Left cardiac atrium (tissue), 4 donors: ENCODE measurements around the gene ARL6IP4. TPM values are rescaled to one million over a fixed set of nuclear protein-coding genes. Genes with fewer than 3 reads are reported as not detected.

ENCODE experiments used
- ATAC-seq, 2 donors: fragments of 200-7000 bp; cut with Tn5 transposase; one replicate each; pipeline ENCODE4 v1.9.1; 2020; ENCODE audit warnings: mild to moderate bottlenecking in 2 of 2, moderate library complexity in 2 of 2
- DNase-seq: peaks from one replicate; pipeline ENCODE4 v3.0.0-alpha.2; 2020
- intact Hi-C, 2 donors: fragments of 100-400 bp; cut with DNase I; formaldehyde crosslinking; loops; one replicate each; pipeline versions ENCODE4 v1.14.1 to v1.15.1; 2022 to 2023
- microRNA-seq, 2 donors: library from miRNA; unstranded; fragments of <30 nt; microRNA quantifications; one replicate each; pipeline ENCODE4 v1.2.0, GENCODE V29; 2020
- total RNA-seq, 2 donors: library from RNA; stranded (reverse); fragmentation: NEBNext Ultra II Directional; extraction: Animal tissue kit (Norgen Biotek cat#: 25700); gene quantifications; one replicate each; pipeline ENCODE4 v1.2.1, GENCODE V29; 2021
- donor health status: DM: no; HTN: yes; CAD: no.
- donor health status: DM: no; HTN: yes; CAD: no; lungs with severe emphysema.
- donor health status: DM: yes; HTN: yes; CAD: no.
- donor health status: Dilated cardiomyopathy.

ARL6IP4 gene
- total RNA-seq, 2 donors from 2014 or later = 159 to 176 TPM

DNA sequence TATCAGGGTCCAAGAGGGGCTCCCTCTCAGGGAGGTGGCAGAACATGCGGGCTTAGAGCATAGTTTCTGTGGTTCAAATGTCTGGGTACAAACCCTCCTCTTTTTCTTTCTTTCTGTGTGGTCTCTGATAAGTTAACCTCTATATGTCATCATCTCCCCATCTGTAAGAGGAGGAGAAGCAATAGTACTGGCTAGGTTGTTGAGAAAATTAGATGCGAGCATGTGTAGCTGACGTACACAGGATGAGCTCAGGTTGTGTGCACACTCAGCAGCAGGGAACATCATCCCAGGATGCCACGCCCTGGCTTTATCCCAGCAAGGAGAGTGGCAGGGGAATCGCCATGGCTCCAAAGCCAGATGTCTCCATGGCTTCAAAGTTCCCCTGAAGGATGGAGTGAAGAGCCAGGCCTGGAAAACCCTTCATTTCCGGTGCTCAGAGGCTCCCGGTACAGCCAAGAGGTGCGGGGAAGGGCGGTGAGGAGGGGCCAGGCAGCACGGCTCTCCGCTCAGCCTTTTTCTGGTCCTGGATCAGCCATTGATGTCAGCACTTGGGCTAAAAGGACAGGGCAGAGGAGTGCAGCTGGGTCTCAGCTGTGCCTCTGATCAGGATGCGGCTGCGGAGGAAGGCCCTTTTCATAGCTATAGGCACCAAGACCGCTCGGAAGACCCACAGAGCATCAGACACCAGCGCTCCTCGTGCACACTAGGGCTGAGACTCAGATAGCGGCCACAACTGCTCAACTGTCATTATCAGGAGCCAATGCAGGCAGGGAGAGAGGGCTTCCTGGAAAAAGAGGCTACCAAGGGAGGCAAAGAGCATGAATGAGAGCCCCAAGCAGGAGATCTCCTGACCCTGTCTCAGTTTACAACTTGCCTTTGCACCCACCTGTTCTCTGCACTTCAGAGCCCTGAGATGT is 41.5 kb downstream of the ARL6IP4 start:
- DNase-seq (no peak), ATAC-seq (no peak)
- intact Hi-C loops = no loop called here

DNA sequence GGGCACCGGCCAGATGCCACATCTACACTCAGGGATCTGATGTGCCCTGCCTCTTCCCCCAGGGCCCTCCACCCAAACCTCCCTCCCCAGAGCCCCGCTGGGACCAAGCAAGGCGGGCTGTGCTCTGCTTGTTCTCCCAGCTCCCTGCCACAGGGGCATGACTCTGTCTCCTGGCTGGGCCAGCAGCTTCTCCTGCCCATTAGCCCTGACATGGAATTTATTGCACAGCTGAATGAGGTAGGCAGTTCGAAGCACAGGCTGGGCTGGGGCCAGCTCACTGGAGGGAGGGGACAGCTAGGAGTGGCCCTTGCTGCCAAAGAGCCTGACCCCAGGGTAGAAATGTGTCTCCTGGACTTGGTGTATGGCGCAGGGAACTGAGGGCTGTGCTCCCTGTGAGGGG is 42.4 kb downstream of the ARL6IP4 start:
- no peak for DNase-seq
- no peak for ATAC-seq
- intact Hi-C loops = no loop called here

- ATAC-seq = no peak
- intact Hi-C loops = no loop called here
- no peak for DNase-seq
These were observed 44.4 kb downstream of the ARL6IP4 start for GRCh38 chr12:123024819-123025391.

- intact Hi-C loops = no loop called here
- no peak for ATAC-seq
These were observed 45.8 kb downstream of the ARL6IP4 start for GRCh38 chr12:123026094-123026853.

DNA sequence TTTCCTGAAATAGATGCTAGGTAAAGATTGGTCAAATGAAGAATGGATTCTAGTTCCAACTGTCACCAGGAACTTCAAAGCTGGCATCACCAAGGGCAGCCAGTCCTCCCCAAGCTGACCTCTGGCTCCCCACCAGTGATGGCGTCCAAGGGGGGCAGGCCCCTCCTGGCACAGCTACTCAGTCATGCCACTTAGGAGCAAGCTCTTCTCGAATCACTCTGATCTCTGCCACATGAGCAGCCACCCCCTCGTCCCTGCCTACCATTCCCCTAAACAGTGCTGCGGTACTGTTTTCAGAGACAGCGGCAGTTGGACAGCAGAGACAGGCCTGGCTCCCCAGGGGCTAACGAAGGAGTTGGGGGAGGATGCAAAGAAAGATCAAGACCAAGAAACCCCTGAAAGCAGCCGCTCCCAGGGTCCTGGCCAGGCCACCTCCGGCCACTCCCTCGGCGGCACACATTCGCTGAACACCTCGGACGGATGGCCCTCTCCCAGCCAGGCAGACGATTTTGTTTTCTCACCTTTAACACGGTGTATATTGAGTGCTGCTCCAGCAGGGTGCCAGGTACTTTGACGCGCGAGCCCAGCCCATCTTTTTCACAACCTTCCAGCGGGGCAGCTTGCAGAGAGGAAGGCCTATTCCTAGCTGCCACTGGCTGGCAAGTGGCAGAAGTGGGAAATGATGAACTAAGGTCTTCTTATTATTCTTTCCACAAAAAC is 47.4 kb downstream of the ARL6IP4 start:
- DNase-seq (no peak), ATAC-seq (no peak)
- intact Hi-C loops = no loop called here

More at GRCh38 chr12:123026094-123026853, 45.8 kb downstream of the ARL6IP4 start:
- no peak for DNase-seq

DNA sequence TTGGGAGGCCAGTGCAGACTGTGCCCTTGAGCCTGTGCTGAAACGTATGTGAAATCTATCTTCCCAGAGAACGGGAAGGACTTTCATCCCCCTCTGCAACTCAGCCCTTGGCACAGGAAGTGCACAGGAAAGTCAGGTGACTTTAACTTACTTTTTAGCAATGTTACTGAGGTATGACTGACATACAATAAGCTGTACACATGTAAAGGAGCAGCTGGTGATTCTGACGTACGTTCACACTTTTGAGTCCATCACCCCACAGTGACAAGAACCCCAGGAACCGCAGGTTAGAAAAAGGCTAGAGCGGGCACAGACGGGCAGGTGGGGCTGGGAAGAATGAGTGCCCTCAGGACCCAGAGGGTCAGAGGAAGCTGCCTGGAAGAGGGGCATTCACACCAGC is 48.0 kb downstream of the ARL6IP4 start:
- DNase-seq (no peak), ATAC-seq (no peak)
- intact Hi-C loops = no loop called here

- ATAC-seq (no peak), DNase-seq (no peak)
- intact Hi-C loops = no loop called here
These were observed 49.1 kb downstream of the ARL6IP4 start for GRCh38 chr12:123029550-123029949.

GRCh38 chr12:123030686-123031085 is 50.2 kb downstream of the ARL6IP4 start:
- intact Hi-C loops = no loop called here
- ATAC-seq (no peak), DNase-seq (no peak)

GRCh38 chr12:123031171-123031845 is 50.8 kb downstream of the ARL6IP4 start:
- ATAC-seq (no peak), DNase-seq (no peak)
- intact Hi-C loops = no loop called here

Small RNA genes lying within 50 kb of the gene (microRNA-seq; reads per million reads assigned to microRNA genes)
- gene MIR4304 = 0 reads per million in 2 donors

Other genes starting within 250 kb of the ARL6IP4 start
- 1 to 10 TPM in 1 of 2 donors, under 1 TPM in 1; 0.50 to 1.4 TPM for gene HCAR1, start 249.8 kb upstream of the ARL6IP4 start, total RNA-seq
- gene DENR, start 227.9 kb upstream of the ARL6IP4 start, total RNA-seq = 10 to 100 TPM; 22.9 to 26.5 TPM
- under 1 TPM; 0.74 to 0.81 TPM for gene CCDC62, start 206.1 kb upstream of the ARL6IP4 start, total RNA-seq
- 10 to 100 TPM; 24.9 to 38.9 TPM for gene HIP1R, start 145.2 kb upstream of the ARL6IP4 start, total RNA-seq
- 10 to 100 TPM; 20.5 to 22.7 TPM for gene VPS37B, start 84.6 kb upstream of the ARL6IP4 start, total RNA-seq
- 1 to 10 TPM; 5.7 to 5.8 TPM for gene ABCB9, start 14.2 kb upstream of the ARL6IP4 start, total RNA-seq
- gene OGFOD2, start 5.4 kb upstream of the ARL6IP4 start, total RNA-seq = 10 to 100 TPM; 10.5 to 14.1 TPM
- gene PITPNM2, start 170.4 kb downstream of the ARL6IP4 start, total RNA-seq = 10 to 100 TPM; 13.1 to 22.2 TPM